SK-N-MC (cell line): ENCODE measurements around the gene PPP2R3A.

Experiments
- EZH2 ChIP-seq: fragments of 200-600 bp; sonication (generic); IDR thresholded peaks from one replicate; pipeline ENCODE4 v1.6.1; 2017; ENCODE audit warnings: antibody characterized with exemption
- FOXP2 ChIP-seq: optimal IDR thresholded peaks from 2 replicates; pipeline ENCODE3; 2011; ENCODE audit warnings: mild to moderate bottlenecking, moderate library complexity; ENCODE audit not compliant: insufficient read depth; ENCODE audit errors: extremely low read length, control extremely low read depth
- POLR2AphosphoS5 ChIP-seq: IDR thresholded peaks from 2 replicates; pipeline ENCODE4 v1.6.1; 2012; ENCODE audit warnings: mild to moderate bottlenecking, low read depth, low read length, borderline replicate concordance

DNA sequence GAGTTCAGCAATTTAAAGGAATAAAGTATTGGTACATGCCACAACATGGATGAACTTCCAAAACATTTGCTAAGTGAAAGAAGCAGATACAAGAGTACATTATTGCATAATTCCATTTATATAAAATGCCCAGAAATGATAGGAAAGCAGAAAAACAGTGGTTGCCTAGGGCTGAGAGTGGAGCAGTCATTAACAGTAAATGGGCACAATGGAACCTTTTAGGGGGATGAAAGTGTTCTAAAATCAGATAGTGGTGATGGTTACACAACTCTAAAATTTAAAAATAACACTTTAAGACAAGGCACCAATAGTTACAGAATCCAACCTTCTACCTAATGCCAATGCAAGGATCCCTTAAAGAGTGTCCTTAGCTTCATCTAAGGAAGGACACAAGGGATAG is 196.0 kb downstream of the PPP2R3A start:
- TF ChIP-seq POLR2AphosphoS5 (no peak), EZH2 (no peak), FOXP2 (no peak)
